ENCODE results near the gene SPOCD1.

The SPOCD1 gene

DNA sequence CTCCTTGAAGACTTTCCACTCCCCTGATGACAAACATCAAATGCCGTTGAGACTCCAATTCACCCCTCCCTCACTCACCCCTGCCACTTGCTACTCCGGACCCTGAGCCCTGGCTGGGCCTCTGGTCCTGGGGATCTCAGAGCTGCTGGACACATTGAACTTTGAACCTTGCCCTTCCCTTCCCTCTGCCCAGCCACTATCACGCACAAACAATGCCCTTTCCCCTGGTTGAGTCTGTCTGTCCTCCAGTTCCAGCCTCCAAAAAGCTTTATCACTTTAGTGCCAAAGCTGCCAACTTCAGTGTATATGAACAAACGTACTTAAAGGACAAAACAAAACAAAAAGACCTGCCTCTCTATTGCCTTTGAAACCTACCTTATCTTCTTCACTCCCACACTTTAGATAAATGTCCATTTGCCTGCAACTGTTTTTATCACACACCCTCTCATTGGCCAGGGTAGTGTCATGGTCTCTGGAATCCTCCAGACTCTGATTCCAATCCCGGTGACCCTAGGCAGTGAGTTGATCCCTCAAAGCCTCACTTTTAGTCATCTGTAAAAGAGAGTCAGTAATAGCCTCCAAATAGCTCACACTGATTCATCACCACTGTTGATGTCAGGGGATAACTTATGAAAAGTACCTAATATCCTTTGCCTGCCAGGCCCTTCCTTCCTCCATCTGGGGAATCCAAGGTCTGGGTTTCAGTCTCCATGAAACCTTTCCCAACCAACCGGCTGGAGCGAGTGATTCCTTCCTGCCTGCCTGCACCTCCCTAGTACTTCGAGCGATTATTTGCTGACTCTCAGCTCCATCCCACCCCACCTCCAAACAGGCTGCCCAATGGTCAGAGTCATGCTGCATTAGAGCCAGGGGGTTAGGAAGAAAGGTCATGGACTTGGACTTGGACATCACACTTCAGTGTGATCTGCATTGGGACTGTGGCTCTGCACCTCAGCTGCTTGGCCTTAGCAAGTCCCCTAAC is 15.9 kb upstream of the SPOCD1 start:
- H3K4me1 ChIP-seq: no peaks in the 10 kb centered on the region
- H3K36me3 ChIP-seq: no peaks in the 10 kb centered on the region
- no peaks in the 10 kb centered on the region for H3K27me3 ChIP-seq
- no peak overlapping the region for H3K4me3 ChIP-seq (ENCODE audit: low read depth, low read length)
- H3K9me3 ChIP-seq: no peaks in the 10 kb centered on the region
- TF ChIP-seq CTCF (IDR thresholded peaks at IDR 0.05; ENCODE audit: low read depth, low read length): no peak
- DNase-seq: no peak

GRCh38 chr1:31830511-31830910 is 14.7 kb upstream of the SPOCD1 start:
- Histone ChIP-seq H3K4me1 (no peaks in the 10 kb centered on the region), H3K4me3 (ENCODE audit: low read depth, low read length) (no peak overlapping the region), H3K9me3 (no peaks in the 10 kb centered on the region), H3K36me3 (no peaks in the 10 kb centered on the region), H3K27me3 (no peaks in the 10 kb centered on the region)
- no peak for TF ChIP-seq CTCF (IDR thresholded peaks at IDR 0.05; ENCODE audit: low read depth, low read length)
- DNase-seq: no peak

- Histone ChIP-seq H3K4me3 (ENCODE audit: low read depth, low read length) (no peak overlapping the region), H3K9me3 (no peaks in the 10 kb centered on the region), H3K4me1 (no peaks in the 10 kb centered on the region), H3K36me3 (no peaks in the 10 kb centered on the region), H3K27me3 (no peaks in the 10 kb centered on the region)
- TF ChIP-seq CTCF (IDR thresholded peaks at IDR 0.05; ENCODE audit: low read depth, low read length): no peak
- DNase-seq: no peak
Observed at GRCh38 chr1:31830065-31830464, 14.2 kb upstream of the SPOCD1 start.

- no peak for TF ChIP-seq CTCF (IDR thresholded peaks at IDR 0.05; ENCODE audit: low read depth, low read length)
- no peaks in the 10 kb centered on the region for H3K36me3 ChIP-seq
- H3K9me3 ChIP-seq: no peaks in the 10 kb centered on the region
- no peaks in the 10 kb centered on the region for H3K27me3 ChIP-seq
- H3K4me1 ChIP-seq: no peaks in the 10 kb centered on the region
- no peak for DNase-seq
- no peak overlapping the region for H3K4me3 ChIP-seq (ENCODE audit: low read depth, low read length)
Observed at GRCh38 chr1:31828926-31829690, 13.3 kb upstream of the SPOCD1 start.

DNA sequence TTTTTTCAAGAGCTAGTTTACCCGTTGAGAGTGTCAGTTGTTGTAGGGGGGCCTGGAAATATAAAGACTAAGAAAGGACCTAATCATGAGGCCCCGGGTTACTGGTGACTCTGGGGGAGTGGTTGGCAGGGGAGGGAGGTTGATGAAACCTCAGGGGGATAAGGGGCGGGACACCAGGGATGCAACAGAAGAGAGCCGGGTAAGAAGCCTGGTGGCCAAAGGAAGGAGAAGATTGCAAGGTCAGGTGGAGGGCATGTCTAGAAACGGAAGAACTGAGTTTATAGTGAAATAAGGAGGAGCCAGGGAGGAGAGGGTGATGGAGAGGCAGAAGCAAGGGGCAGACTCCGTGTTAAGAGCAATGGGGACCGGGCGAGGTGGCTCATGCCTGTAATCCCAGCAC is 12.5 kb upstream of the SPOCD1 start:
- no peak for TF ChIP-seq CTCF (IDR thresholded peaks at IDR 0.05; ENCODE audit: low read depth, low read length)
- H3K27me3 ChIP-seq: no peaks in the 10 kb centered on the region
- no peak for DNase-seq
- H3K4me1 ChIP-seq: no peaks in the 10 kb centered on the region
- H3K36me3 ChIP-seq: no peaks in the 10 kb centered on the region
- H3K4me3 ChIP-seq (ENCODE audit: low read depth, low read length): no peak overlapping the region
- H3K9me3 ChIP-seq: no peaks in the 10 kb centered on the region
